ENCODE data around the gene STIM2.

- no peak for TF ChIP-seq FOXM1 (IDR thresholded peaks at IDR 0.05; ENCODE audit: borderline replicate concordance, low read depth)
- no peak for TF ChIP-seq MAX (IDR thresholded peaks at IDR 0.05)
- TF ChIP-seq YY1 (IDR thresholded peaks at IDR 0.05; ENCODE audit: low read depth): no peak
- no peak for TF ChIP-seq TCF12 (IDR thresholded peaks at IDR 0.05; ENCODE audit: low read depth)
- no peak for TF ChIP-seq USF1 (IDR thresholded peaks at IDR 0.05)
- TF ChIP-seq EGR1 (IDR thresholded peaks at IDR 0.05): no peak
Observed at GRCh38 chr4:27018910-27019309, 158.3 kb downstream of the STIM2 start.
